ENCODE results near the gene GFER.
"Not testable (repeated sequence)": the region's sequence is repeated elsewhere in the genome, so short reads cannot be mapped to it uniquely, and the experiment has no call there.

Gene GFER

DNA sequence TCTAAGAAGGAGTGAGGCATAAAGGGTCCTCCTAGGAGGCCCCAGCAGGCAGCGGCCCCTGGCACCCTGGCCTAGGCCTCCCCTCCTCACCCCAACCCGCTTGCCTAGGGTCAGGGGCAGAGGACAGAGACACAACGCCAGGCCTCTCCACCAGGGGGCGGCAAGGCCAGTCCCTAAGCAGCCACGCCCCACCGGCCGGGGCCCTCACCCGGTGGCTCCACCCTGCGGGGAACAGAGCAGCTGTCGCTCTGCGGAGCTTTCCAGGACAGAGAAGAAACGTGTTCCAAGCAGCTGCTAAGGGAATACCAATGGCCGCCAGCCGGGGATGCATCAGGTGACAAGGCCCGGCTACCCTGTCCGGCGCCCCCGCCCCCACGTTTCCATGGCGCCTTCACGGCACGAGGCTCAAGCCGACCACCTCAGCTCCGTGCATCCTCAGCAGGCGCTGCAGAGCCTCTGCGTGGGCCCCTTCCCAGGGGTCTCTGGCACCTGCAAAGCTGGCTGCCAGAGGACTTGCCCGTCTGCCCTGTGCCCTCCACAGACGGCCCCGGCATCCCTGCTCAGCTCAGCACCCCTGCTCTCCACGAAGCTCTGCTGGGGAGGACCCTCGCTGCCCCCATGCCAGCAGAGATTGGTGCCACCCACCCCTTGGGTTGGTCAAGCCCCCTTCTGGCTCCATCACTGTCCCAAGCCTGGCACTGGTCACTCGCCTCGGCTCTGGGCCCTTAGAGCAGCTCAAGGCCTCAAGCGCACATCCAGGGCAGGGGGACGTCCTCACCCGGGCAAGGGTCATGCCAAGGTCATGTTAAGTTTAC is 20.0 kb downstream of the GFER start:
- H3K27ac ChIP-seq = no peak overlapping the region
- no peak for DNase-seq (ENCODE audit: low read depth, low spot score)

DNA sequence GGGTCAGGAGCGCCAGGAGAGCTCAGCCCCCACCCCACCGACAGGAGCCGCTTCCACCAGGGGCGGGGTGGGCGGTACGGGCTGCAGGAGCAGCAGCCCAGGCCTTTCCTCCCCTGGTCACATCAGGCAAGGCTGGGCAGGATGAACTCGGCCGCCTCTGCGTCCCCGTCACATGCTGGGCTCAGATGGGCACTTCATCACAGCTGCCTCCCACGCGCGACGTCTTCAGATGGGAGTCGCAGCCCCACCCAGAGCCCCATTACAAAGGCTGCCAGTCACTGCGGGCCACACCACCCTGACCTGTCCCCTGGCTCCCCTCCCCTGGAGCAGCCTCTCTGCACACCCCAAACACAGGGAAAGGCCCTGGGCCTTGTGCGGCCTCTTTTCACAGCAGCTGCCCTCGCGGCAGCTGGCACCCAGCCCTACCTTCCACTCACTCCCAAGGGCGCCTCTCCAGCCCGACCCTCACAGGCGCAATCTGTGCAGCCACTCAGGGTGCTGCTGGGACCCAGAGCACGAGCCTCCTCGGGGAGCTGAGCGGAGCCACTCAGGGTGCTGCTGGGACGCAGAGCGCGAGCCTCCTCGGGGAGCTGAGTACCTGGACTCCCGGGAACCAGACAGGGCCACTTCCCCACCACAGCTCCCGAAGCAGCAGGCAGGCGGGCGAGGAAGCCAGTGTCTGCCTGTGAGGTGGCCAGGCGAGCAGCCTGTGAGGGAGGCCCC is 21.0 kb downstream of the GFER start:
- DNase-seq (ENCODE audit: low read depth, low spot score) = no peak
- H3K27ac ChIP-seq = no peak overlapping the region

GRCh38 chr16:2005646-2006045 is 21.7 kb downstream of the GFER start:
- DNase-seq (ENCODE audit: low read depth, low spot score) = no peak
- no peak overlapping the region for H3K27ac ChIP-seq

- H3K27ac ChIP-seq = peak overlapping the region; percentile 95
- no peak for DNase-seq (ENCODE audit: low read depth, low spot score)
These were observed 22.3 kb downstream of the GFER start for GRCh38 chr16:2006317-2006716.

DNA sequence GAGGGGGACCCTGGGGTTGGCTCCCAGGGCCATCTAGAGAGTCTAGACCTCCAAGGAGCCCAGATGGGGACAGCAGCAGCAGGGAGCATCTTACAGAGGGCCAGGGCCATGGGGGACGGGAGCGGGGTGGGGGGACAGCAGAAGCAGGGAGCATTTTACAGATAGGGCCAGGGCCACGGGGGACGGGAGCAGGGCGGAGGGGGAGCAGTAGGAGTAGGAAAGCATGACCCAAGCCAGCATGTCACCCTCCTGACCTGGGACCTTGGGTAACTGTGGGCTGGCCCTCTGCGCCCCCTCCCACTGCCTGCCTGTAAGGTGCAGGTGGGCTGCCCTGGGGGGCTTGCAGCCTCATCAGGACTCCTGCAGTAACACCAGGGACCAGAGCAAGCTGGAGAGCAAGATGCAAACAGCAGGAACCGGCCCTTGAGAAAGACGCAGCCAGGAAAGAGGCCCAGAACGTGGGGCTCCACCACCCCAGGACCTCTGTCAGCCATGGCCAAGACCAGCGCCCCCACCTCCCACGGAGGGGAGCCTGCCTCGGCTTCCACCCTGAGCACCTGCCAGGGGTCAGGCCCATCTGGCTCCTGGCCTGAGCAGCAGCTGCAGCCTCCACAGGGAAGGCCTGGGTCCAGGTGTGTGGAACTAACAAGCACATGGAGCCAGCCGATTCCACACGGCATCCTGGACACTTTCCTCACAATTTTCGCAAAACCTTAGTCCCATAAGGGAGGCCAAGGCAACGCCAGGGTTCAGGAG is 23.3 kb downstream of the GFER start:
- no peak for DNase-seq (ENCODE audit: low read depth, low spot score)
- H3K27ac ChIP-seq = peak overlapping the region; percentile 95

DNA sequence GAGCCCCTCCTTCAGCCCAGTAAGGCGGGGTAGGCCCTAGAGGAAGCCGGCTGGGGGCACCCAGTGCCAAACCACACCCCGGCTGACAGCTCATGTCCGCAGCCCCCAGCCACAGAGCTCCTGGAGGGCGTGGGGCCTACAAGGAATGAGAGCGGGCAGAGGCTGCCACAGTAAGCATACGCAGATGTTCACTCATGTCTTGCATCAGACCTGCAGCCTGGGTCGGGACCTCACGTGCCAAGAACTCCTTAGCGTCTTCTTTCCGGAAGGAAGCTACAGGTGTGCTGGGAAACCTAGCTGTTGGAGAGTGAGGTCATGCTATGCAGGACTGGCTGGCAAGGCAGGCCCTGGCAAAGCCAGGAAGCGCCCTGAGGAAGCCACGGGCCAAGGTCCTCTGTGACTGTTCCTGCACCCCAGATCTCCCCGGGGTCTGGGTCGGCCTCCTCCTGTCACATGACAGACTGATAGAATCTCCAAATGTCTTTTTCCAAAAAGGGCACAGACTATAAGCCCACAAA is 24.1 kb downstream of the GFER start:
- H3K27ac ChIP-seq = peak overlapping the region; percentile 95

GRCh38 chr16:2008631-2009163 is 24.7 kb downstream of the GFER start:
- DNase-seq (ENCODE audit: low read depth, low spot score) = no peak
- peak overlapping the region; percentile 95 for H3K27ac ChIP-seq

More for the DNA sequence above, 24.1 kb downstream of the GFER start:
- DNase-seq (ENCODE audit: low read depth, low spot score) = peak; percentile 71

DNA sequence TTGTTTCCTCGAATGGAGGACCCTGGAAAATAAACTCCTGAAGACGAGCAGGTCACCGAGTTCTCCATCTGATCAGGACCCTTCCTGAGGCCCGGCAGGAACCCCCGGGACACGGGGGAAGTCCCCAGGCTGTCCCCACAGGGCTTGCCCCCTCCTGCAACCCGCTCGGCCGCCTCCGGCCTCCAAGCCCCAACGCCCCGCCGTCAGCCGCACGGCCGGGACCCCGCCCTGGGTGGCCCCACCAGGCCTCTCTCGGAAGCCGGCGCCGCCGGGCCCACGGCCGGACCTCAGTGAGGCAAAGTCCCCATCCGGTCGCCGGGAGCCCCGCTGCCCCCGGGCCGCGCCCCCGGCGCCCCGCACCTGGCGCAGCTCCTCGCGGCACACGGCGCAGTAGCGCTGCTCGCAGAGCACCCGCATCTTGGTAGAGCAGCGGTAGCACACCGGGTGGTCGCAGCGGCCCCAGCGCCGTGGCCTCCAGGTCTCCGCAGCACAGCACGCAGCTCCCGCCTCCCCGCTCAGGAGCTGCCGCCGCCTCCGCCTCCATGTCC is 25.2 kb downstream of the GFER start:
- H3K27ac ChIP-seq = peak overlapping the region; percentile 95
- no peak for DNase-seq (ENCODE audit: low read depth, low spot score)

DNA sequence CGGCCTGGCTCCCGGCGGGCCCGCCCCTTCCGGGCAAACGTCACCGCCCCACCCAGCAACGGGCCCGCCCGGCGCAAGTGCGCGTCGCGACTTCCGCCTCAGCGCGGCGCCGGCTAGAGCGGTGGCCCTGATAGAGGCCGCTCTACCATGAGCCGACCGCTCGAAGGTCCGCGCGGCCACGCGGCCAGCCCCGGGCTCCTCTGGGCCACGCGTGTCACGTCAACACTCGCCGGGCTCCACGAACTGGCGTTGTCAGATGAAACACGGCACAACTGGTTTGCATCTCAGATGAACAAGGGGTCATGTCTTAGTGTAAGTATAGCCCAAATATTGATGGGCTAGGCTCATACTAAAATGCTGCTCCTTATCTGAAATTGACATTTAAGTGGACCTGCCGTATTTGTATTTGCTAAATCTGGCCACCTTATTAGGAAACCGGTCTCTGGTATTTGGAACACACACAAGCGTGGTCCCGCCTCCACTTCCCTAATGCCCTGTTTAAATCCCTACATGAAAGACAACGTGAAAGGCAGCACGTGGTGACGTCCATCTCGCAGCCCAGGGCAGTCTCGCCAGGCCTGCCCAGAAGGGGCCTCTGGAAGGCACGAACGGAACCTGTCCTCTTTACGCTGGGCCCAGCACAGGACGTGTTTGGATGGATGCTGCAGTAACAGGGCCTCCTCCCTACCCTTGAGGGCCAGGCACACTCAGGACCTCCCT is 26.0 kb downstream of the GFER start, which contains the start of gene ZNF598:
Gene ZNF598 (minus strand): TSS at position 31 of the 720 bp plus-strand sequence.
- peak within 1 kb of the TSS; percentile 95 for H3K27ac ChIP-seq
- DNase-seq (ENCODE audit: low read depth, low spot score) = no peak

- H3K27ac ChIP-seq; DNase-seq (ENCODE audit: low read depth, low spot score): not testable (repeated sequence)
These were observed 27.7 kb downstream of the GFER start for GRCh38 chr16:2011726-2012125.

DNA sequence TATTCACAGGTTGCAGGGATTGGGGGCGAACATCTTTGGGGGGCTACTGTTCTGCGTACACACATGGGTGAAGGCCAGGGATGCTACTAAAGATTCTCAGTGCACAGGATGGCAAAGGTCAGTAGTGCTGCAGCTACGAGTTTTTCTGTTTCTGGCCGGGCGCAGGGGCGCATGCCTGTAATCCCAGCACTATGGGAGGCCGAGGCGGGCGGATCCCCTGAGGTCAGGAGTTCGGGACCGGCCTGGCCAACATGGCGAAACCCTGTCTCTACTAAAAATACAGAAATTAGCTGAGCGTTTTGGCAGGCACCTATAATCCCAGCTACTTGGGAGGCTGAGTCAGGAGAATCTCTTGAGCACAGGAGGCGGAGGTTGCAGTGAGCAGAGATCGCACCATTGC is 29.5 kb downstream of the GFER start:
- no peak for DNase-seq (ENCODE audit: low read depth, low spot score)
- H3K27ac ChIP-seq = no peak overlapping the region

DNA sequence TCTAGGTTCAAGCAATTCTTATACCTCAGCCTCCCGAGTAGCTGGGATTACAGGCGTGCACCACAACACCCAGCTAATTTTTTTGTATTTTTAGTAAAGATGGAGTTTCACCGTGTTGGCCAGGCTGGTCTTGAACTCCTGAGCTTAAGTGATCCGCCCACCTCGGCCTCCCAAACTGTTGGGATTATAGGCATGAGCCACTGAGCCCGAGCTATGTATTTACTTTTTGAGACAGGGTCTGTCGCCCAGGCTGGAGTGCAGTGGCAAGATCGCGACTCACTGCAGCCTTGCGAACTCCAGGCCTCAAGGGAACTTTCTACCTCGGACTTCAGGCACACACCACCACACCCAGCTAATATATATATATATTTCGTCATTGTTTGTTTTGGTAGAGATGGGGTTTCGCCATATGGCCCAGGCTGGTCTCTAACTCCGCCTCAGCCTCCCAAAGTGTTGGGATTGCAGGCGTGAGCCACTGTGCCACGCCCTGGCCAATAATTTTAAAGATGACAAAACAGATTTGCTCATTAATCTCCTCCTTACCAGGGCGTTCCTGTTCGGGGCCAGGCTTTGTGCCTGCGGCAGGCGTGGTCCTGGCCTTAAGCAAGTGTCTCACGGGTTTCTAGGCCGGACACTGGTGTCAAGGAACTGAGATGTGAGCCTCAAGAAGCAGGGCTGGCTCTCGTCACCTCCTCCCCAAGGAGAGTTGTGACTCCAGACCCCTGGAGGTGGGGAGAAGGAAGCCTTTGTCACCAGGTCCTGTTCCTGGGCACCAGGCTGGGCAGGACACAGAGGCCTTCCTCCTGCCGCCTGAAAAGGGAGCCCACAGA is 31.3 kb downstream of the GFER start:
- peak; percentile 75 for DNase-seq (ENCODE audit: low read depth, low spot score)
- peak overlapping the region; percentile 79 for H3K27ac ChIP-seq

- H3K27ac ChIP-seq = peak overlapping the region; percentile 79
- no peak for DNase-seq (ENCODE audit: low read depth, low spot score)
These were observed 31.9 kb downstream of the GFER start for GRCh38 chr16:2015947-2016208.

- DNase-seq (ENCODE audit: low read depth, low spot score) = no peak
- H3K27ac ChIP-seq = peak overlapping the region; percentile 79
These were observed 32.5 kb downstream of the GFER start for GRCh38 chr16:2016407-2016922.

DNA sequence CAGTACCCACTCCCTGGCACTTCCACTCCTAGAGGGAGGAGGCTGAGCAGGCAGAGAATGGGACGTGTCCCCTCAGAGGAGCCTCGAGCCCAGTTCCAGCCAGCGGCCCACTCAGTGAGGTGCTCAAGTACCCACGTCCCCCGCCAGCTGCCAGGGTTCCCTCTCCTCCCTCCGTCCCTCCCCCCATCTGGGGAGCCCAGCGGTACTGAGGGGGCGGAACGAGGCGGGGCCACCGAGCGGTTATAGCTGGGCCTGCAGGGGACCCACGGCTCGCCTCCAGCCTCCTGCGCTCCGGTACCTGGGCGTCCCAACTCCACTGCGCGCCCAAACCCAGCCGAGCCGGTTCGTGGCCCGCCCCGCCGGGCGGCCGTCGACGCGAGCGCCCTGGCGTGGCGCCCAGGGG is 35.5 kb downstream of the GFER start, which contains the start of gene NPW:
Gene NPW (plus strand): TSS at position 268 of the 403 bp plus-strand sequence.
- H3K27ac ChIP-seq = no peak within 1 kb of the TSS
- no peak for DNase-seq (ENCODE audit: low read depth, low spot score)

DNA sequence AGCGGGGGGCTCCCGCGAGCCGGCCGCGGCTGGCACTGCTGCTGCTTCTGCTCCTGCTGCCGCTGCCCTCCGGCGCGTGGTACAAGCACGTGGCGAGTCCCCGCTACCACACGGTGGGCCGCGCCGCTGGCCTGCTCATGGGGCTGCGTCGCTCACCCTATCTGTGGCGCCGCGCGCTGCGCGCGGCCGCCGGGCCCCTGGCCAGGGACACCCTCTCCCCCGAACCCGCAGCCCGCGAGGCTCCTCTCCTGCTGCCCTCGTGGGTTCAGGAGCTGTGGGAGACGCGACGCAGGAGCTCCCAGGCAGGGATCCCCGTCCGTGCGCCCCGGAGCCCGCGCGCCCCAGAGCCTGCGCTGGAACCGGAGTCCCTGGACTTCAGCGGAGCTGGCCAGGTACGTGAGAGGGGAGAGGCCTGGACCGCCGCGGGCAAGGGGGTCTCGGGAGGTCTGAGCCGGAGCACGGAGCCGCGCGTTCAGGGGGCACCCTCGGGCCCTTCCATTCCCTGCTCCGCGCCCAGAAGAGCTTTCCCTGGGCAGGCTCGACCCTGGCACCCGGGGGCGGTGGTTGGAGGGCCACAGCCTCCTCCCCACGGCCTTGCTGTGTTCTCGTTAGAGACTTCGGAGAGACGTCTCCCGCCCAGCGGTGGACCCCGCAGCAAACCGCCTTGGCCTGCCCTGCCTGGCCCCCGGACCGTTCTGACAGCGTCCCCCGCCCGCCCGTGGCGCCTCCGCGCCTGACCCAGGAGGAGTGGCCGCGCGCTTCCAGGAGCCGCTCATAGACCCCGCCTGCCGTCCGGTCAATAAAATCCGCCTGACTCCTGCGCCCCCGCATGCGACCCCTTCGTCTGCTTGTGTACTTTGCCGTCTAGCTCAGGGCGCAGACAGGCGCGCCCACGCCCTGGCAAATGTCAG is 36.2 kb downstream of the GFER start:
- no peak overlapping the region for H3K27ac ChIP-seq
- no peak for DNase-seq (ENCODE audit: low read depth, low spot score)

DNA sequence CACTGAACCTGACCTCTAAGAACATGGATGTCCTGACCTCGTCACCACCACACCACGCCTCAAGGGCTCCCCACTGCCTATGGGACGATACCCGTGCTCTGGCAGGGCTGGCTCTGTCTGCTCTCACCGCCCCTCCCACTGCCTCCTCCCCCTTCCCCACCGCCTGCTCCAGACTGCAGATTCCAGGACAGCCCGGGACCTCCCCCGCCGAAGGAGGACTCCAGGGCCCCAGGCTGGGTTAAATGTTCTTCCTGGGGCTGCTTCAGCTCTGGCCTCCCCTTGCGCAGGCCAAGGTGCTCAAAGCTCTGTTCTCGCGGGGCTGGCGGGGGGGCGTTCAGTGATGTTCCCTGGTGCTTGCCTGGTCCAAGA is 38.7 kb downstream of the GFER start:
- DNase-seq (ENCODE audit: low read depth, low spot score) = no peak

More for the DNA sequence above, 38.7 kb downstream of the GFER start:
- H3K27ac ChIP-seq = no peak overlapping the region

All from epithelial cell of prostate (primary cell).